Bronchial epithelial cell (primary cell): ENCODE results near the gene NR2C2AP. TPM values are rescaled to one million over a fixed set of nuclear protein-coding genes. Genes with fewer than 3 reads are reported as not detected.

ENCODE experiments used
- DNase-seq: peaks from one replicate; pipeline ENCODE4 v3.0.0-alpha.2; 2010; ENCODE audit warnings: low read depth
- FAIRE-seq: peaks from 2 replicates; lab custom pipeline; 2011; peaks lifted over from hg19 to GRCh38; lab: Jason Lieb, UNC
- H3K27me3 ChIP-seq: 2 replicates; pipeline ENCODE4 v1.5.1; 2011; ENCODE audit warnings: low read length; ENCODE audit not compliant: control insufficient read depth, insufficient read depth
- H3K36me3 ChIP-seq: 2 replicates; pipeline ENCODE4 v1.5.1; 2011; ENCODE audit warnings: low read length; ENCODE audit not compliant: control insufficient read depth, insufficient read depth
- H3K4me3 ChIP-seq: 2 replicates; pipeline ENCODE4 v1.5.1; 2011; ENCODE audit warnings: mild to moderate bottlenecking, low read depth, low read length, control low read depth
- CTCF ChIP-seq: IDR thresholded peaks from 2 replicates; pipeline ENCODE4 v1.5.1; 2011; ENCODE audit warnings: mild to moderate bottlenecking, moderate library complexity, low read length, control low read depth, inconsistent platforms; ENCODE audit not compliant: insufficient read depth, severe bottlenecking
- total RNA-seq: library from RNA; depleted of rRNA; stranded (reverse); fragments of >200 nt; gene quantifications from 2 replicates; pipeline ENCODE4 v1.2.1, GENCODE V29; 2014

NR2C2AP gene
- total RNA-seq, 1 donor from 2014 or later: 49.0 TPM

GRCh38 chr19:19154768-19155494 is 48.3 kb downstream of the NR2C2AP start:
- FAIRE-seq (no peak), DNase-seq (no peak)
- Histone ChIP-seq H3K27me3 (no peaks in the 10 kb centered on the region), H3K4me3 (no peak overlapping the region), H3K36me3 (no peaks in the 10 kb centered on the region)
- TF ChIP-seq CTCF: no peak

- FAIRE-seq (no peak), DNase-seq (no peak)
- Histone ChIP-seq H3K27me3 (no peaks in the 10 kb centered on the region), H3K36me3 (no peaks in the 10 kb centered on the region), H3K4me3 (no peak overlapping the region)
- no peak for TF ChIP-seq CTCF
Measured at GRCh38 chr19:19152668-19153384, 50.4 kb downstream of the NR2C2AP start.

GRCh38 chr19:19151418-19151817 is 51.8 kb downstream of the NR2C2AP start:
- TF ChIP-seq CTCF: no peak
- DNase-seq (no peak), FAIRE-seq (no peak)
- H3K27me3 ChIP-seq: no peaks in the 10 kb centered on the region
- peaks cover 5% of the 10 kb centered on the region for H3K36me3 ChIP-seq
- H3K4me3 ChIP-seq: no peak overlapping the region

Other genes with a start within 250 kb of the NR2C2AP start
- gene SUGP2, start 169.9 kb downstream of the NR2C2AP start, total RNA-seq: 19.5 and 21.6 TPM in 2 replicates
- gene ARMC6, start 169.8 kb downstream of the NR2C2AP start, total RNA-seq: 37.5 and 78.2 TPM in 2 replicates
- 1.3 TPM in 2 replicates for gene SLC25A42, start 139.4 kb downstream of the NR2C2AP start, total RNA-seq
- gene TMEM161A, start 64.9 kb downstream of the NR2C2AP start, total RNA-seq: 25.7 and 28.7 TPM in 2 replicates
- gene MEF2B, start 33.2 kb downstream of the NR2C2AP start, total RNA-seq: under 0.01 and 0.26 TPM in 2 replicates
- gene BORCS8, start 11.3 kb downstream of the NR2C2AP start, total RNA-seq: 10.3 and 18.2 TPM in 2 replicates
- gene RFXANK, start 11.2 kb downstream of the NR2C2AP start, total RNA-seq: 50.3 and 91.9 TPM in 2 replicates
- not detected in 2 replicates for gene NCAN, start 8.5 kb upstream of the NR2C2AP start, total RNA-seq
- not detected in 2 replicates for gene TM6SF2, start 69.9 kb upstream of the NR2C2AP start, total RNA-seq
- gene SUGP1, start 117.1 kb upstream of the NR2C2AP start, total RNA-seq: 18.7 and 36.4 TPM in 2 replicates
- 12.1 and 16.8 TPM in 2 replicates for gene MAU2, start 117.4 kb upstream of the NR2C2AP start, total RNA-seq
- 48.4 and 49.0 TPM in 2 replicates for gene GATAD2A, start 202.3 kb upstream of the NR2C2AP start, total RNA-seq